Measurements from ENCODE around the gene NTM.
"Not testable (repeated sequence)": the region's sequence is repeated elsewhere in the genome, so short reads cannot be mapped to it uniquely, and the experiment has no call there.

Gene NTM

GRCh38 chr11:131465746-131466145 is 95.3 kb downstream of the NTM start:
- no peak for DNase-seq

- DNase-seq, result no peak
Observed at GRCh38 chr11:131467645-131468394, 97.4 kb downstream of the NTM start.

- no peak for DNase-seq
Observed at GRCh38 chr11:131468565-131468964, 98.2 kb downstream of the NTM start.

- DNase-seq, result no peak
Observed at GRCh38 chr11:131470216-131470925, 100.0 kb downstream of the NTM start.

GRCh38 chr11:131471976-131472375 is 101.6 kb downstream of the NTM start:
- DNase-seq, result no peak

GRCh38 chr11:131474947-131475346 is 104.5 kb downstream of the NTM start:
- DNase-seq, result no peak

- DNase-seq, result no peak
Observed at GRCh38 chr11:131476266-131476665, 105.9 kb downstream of the NTM start.

GRCh38 chr11:131478341-131478740 is 107.9 kb downstream of the NTM start:
- DNase-seq, result no peak

GRCh38 chr11:131481303-131481702 is 110.9 kb downstream of the NTM start:
- no peak for DNase-seq

GRCh38 chr11:131481971-131482370 is 111.6 kb downstream of the NTM start:
- no peak for DNase-seq

GRCh38 chr11:131483453-131483852 is 113.0 kb downstream of the NTM start:
- no peak for DNase-seq

- DNase-seq, result no peak
Observed at GRCh38 chr11:131483877-131484276, 113.5 kb downstream of the NTM start.

- no peak for DNase-seq
Observed at GRCh38 chr11:131486100-131486499, 115.7 kb downstream of the NTM start.

- no peak for DNase-seq
Observed at GRCh38 chr11:131486937-131487635, 116.7 kb downstream of the NTM start.

GRCh38 chr11:131488238-131488637 is 117.8 kb downstream of the NTM start:
- no peak for DNase-seq

- DNase-seq, result no peak
Observed at GRCh38 chr11:131491503-131491902, 121.1 kb downstream of the NTM start.

GRCh38 chr11:131495423-131495822 is 125.0 kb downstream of the NTM start:
- DNase-seq, result no peak

- DNase-seq, result not testable (repeated sequence)
Observed at GRCh38 chr11:131497686-131498085, 127.3 kb downstream of the NTM start.

GRCh38 chr11:131498631-131499160 is 128.3 kb downstream of the NTM start:
- DNase-seq, result no peak

GRCh38 chr11:131499199-131499598 is 128.8 kb downstream of the NTM start:
- no peak for DNase-seq

GRCh38 chr11:131503017-131503416 is 132.6 kb downstream of the NTM start:
- no peak for DNase-seq

GRCh38 chr11:131504199-131504949 is 134.0 kb downstream of the NTM start:
- peak; percentile 3 for DNase-seq

GRCh38 chr11:131506348-131506747 is 135.9 kb downstream of the NTM start:
- no peak for DNase-seq

Data from activated CD4-positive, alpha-beta T cell treated with anti-CD3 and anti-CD28 coated beads, Interleukin-10, Interleukin-2, amounts not matched to agents 100 ng/mL and 50 ng/mL, durations not matched to agents 16 hours and 8 hours (primary cell).